Measurements from ENCODE around the gene SMC3. TPM values are rescaled to one million over a fixed set of nuclear protein-coding genes. Genes with fewer than 3 reads are reported as not detected.

Gene SMC3
- polyA plus RNA-seq, 5 donors: 55.6 to 98.5 (median 83.7) TPM

DNA sequence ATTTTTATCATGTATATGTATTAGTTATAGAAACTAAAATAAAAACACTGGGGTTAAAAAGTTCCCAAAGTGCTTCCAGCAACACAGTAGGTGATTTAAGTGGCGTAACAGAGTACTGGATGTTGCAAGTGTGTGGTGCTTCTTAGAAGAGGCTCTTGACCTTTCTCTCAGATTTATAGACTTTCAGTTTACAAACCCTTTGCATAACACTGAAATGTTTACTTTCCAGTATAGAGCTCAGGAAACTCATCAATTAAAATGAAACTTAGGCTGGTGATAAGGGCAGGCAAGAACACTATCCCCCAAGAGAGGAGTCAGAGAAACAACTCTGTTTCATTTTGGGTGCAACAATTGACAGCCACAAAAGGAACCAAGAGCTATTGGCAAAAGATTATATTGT lies 27.5 kb upstream of the SMC3 start:
- no peak for DNase-seq

DNA sequence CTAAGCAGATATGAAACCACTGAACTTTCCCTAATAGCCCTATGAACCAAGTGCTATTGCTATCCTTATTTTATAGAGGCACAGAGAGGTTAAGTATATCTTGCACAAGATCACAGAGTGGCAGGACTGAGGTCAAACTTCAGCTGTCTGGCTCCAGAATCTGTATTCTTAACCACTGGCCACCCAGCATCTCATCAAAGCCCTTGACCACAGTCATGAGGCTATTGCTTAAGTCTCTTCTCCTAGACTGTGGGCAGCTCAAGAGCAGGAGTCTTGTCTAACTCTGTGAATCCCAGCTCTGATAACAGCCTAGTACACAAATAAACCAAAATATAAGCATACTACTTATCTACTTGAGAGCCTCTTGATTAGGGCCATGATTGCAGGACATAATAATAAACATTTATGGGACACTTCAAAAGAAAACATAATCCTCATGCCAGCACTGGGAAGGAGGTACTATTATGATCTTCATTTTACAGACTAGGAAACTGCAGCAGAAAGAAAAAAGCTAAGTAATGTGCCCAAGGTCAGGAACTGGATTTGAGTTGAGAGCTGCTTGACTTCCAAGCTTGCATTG lies 22.4 kb upstream of the SMC3 start:
- DNase-seq: no peak

DNA sequence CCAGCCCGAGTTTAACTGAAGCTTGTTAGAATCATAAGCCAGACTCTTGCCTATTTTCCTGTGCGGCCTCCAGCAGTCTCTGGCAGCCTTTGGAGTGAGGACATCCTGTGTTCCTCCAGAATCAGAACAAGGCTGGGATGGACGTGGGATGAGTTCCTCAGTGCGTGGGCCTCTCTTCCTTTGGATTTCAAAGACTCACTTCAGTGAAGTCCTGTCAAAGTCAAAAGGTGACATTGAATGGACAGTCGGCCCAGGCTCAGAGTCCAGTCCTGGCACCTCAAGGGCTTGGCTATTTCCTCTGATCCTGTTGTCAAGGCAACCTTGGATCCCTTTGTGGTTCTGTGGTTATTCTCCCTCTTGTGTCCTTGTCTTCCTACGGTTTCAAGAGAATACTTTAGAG lies 21.4 kb upstream of the SMC3 start:
- no peak for DNase-seq

DNA sequence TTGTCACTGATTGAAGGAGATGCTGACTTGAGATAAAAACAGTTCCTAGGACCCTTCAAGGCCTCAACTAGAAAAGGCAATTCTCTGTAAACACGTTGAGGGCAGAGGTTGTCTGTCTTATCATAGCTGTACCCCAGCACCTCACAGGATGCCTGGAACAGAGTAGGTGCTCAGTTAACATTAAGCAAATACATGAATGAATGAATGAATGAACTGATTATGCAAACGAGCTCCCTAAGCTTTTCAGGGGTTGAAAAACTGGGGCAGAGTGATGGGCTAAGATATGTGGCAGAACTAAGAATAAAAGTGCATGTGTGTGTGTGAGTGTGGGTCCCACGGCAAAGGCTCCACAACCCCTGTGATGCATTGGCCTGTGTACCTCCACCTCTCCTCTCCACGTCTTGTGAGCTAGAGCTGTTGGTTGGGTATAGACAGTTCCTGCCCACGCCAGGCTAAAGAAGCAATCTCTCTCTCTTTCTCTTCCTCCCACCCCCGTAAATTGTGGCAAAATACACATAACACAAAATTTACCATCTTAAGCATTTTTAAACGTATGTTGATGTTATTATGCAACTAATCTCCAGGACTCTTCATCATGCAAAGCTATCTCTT lies 20.9 kb upstream of the SMC3 start:
- DNase-seq: no peak

DNA sequence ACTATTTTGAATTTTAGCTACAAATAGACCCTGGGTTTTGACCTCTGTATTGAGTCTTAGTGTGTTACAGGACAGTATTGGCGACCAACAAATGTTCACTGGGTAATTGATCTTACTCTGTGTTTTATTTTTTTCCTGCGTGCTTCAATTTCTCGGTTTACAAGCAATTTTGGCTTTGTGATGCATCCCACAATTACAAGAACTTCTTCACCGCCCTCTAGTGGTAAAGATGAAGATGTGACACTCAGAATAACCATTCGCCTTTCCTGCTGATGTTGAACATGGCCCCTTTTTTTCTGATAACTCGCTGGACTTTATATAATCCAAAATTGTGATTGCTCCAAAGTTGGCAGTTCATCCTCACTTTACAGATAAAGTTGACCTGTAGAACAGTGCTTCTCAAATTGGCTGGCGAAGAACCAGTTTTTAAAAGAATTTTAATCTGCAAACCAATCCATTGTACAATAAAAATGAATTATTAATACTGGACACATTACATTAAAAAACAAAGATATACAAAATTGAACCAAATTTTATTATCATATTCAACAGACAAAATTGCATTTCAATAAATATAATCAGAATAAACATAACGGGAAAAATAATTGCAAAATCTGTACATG lies 20.2 kb upstream of the SMC3 start:
- DNase-seq: peak in 1 of 2 donors; percentile 44

DNA sequence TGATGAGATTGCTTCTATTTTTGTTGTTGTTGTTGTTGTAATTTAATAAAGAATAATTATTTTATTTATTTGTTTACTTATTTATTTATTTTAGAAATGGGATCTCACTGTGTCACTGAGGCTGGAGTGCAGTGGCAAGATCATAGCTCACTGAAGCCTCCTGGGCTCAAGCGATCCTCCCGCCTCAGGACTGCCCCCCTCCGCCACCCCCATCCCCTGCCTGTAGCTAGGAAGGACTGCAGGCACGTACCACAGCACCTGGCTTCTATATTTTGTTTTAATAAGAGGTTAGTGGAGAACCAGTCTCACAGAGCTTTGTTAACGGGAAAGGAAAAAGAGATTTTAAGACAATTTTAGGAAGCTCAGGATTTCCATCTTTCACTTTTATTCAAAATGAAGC lies 19.5 kb upstream of the SMC3 start:
- DNase-seq: no peak

DNA sequence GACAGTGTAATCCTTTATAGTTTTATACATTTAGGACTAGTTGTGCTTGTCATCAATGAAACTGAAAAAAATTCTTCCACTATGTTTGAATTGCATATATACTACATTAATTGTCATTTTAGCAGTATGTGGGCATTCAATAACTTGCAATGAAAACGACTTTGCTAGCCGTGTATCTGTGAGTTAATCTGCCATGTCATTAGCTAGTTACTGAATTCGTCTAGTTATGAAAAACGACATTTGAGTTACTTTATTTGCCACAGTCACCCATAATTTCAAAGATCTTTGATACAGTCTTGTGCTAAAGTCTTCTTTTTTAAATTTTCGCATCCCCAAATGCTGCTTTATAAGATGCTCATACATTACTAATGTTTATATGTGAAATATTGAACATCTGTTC lies 18.3 kb upstream of the SMC3 start:
- no peak for DNase-seq

DNA sequence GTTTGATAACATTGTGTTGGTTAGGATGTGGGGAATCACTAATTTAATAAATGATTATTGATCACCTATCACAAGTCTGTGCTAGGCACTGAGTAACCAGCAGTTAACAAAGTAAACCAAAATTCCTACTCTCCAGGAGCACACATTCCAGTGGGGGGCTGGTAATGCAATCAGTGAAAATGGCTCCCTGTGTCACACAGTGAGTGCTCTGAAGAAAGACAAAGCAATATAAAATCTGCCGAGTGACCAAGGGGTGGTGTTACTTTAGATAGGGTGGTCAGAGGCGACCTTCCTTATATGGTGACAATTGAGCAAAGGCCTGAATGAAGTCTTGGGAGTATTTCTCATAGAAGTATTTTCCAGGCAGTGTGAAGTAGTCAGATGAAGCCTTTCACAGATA lies 13.6 kb upstream of the SMC3 start:
- DNase-seq: no peak

DNA sequence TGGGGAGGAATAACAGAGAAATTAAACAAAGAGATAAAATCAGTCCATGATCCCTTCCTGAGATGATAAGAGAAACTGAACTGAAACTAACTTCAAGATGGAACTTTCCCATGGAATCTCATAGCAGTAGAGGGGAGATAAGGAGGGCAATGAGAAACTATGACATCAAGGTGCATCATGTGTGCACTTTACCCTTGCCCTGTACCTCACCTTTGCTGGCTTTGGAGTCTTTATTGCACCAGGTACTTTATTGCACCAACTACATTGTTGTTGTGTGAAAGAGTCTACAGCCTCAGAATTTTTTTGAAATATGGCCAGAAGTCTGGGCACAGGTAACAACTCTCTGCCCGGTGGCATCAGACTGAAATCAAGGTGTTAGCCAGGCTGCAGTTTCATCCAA lies 11.2 kb upstream of the SMC3 start:
- no peak for DNase-seq

DNA sequence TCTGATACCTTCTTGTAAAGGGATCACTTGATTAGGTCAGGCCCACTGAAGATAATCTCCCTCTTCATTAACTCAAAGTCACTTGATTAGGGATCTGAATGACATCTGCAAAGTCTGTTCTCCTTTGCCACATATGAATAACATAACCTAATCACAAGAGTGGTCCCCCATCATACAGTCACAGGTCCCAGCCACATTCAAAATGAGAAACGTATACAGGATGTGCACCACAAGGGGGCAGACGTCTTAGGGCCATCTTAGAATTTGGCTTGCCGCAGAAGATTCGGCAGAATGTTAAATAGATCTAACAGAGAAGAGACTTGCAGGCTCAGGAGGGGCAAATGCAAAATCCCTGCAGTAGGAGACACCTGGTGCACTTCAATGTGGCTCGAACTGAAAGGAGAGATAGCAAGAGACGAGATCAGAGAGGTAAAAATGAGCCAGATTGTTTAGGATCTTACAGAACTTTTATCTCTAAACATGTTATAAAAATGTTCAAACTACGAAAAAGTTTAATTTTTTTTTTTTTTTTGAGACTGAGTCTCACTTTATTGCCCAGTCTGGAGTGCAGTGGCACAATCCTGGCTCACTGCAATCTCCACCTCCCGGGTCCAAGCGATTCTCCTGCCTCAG lies 10.4 kb upstream of the SMC3 start:
- peak; percentile 23 to 30 for DNase-seq

DNA sequence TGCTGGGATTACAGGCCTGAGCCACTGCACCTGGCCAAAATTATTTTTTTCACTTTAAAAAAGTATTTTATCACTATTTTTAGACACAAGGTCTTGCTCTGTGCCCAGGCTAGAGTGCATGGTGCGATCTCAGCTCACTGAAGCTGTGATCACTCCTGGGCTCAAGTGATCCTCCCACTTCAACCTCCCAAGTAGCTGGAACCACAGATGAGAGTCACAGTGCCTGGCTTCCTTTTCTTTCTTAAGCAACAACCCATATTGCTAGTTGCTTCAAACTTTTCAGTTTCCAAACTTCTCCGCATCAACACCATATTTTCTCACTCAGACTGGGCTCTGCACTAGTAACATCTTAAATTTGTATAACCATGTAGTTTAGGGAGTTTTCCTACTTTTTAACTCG lies 9.5 kb upstream of the SMC3 start:
- DNase-seq: no peak

DNA sequence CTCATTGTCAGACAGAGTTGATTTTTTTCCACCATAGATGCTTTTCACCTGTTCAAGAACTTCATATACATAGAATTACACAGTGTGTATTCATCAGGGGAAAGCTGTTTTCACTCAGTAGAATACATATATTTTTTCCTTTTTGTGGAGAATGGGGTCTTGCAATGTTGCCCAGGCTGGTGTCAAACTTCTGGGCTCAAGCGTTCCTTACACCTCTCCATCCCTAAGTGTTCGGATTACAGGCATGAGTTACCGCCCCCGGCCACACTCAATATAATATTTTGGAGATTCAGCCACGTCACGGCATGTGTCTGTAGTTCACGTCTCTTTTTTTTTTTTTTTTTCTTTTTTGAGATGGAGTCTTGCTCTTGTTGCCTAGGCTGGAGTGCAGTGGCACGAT lies 7.5 kb upstream of the SMC3 start:
- DNase-seq: no peak

DNA sequence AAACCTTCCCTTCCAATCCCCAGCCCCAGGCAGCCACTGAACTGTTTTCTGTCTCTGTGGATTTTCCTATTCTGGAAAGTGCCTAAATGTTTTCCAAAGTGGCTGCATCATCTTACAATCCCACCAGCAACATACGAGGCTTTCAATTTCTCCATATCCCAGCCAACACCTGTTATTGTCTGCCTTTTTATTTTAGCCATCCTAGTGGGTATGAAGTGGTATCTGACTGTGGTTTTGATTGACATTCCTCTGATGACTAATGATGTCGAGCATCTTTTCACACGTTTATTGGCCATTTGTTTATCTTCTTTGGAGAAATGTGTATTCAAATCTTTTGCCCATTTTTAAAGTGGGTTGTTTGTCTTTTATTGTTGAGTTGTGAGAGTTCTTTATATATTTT lies 6.2 kb upstream of the SMC3 start:
- DNase-seq: no peak

DNA sequence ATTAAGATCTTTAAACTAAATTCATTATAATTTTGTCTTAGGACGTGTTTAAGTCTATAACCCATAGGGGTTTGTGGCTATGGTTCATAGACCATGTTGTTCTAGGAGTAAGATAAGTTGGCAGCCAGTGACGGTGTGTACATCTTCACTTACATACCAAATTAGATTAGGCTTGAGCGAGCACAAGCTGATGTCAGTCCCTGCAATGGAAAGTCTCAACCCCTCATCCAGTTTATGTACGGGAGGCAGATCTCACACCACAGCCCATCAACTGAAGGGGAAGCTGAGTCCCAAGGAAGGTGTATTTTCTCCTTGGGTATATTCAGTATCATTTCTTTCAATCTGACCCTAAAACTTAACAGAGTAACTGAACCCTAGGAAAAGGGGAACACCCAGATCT lies 5.1 kb upstream of the SMC3 start:
- peak in 1 of 2 donors; percentile 36 for DNase-seq

DNA sequence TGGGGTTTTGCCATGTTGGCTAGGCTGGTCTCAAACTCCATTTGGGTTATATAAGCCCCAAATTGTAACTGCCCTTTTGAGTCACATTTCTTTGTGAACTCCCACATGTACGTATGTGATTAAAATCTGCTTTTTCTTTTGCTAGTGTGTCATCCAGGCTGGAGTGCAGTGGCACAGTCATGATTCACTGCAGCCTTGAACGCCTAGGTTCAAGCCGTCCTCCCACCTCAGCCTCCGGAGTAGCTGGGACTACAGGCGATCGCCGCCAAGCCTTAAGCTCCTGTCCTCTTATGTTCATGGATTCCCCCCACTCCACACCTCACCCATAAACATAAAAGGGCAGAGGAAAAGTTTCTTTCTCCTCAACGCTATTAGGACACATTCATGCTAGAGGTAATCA lies 4.4 kb upstream of the SMC3 start:
- DNase-seq: no peak

DNA sequence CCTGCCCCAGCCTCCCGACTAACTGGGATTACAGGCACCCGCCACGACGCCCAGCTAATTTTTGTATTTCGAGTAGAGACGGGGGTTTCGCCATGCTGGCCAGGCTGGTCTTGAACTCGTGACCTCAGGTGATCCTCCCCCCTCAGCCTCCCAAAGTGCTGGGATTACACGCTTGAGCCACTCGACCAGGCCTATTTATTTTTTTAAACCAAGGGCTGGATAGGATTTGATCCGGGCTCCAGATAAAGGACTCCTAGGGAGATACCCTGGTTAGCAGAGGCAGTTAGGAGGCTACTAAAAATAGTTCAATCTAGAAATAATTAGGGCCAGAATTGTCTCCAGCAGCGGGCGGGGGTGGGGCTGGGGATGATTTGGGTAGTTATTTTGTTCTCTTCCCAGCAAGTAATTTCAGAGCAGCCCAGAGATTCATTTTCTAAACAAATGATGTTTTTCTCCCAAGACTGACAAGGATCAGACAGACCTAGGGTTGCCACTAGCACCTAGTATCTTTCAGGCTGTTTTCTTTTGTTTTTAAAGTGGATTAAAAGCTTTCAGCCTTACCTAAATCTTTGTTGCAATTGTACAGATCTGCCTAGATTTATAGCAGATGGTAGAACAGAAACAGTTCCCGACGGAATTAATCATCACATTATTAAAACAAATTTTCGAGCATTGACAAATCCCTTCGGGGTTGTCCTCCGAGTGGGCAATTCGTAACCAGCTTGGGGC lies 859 bp upstream of the SMC3 start:
- no peak for DNase-seq

DNA sequence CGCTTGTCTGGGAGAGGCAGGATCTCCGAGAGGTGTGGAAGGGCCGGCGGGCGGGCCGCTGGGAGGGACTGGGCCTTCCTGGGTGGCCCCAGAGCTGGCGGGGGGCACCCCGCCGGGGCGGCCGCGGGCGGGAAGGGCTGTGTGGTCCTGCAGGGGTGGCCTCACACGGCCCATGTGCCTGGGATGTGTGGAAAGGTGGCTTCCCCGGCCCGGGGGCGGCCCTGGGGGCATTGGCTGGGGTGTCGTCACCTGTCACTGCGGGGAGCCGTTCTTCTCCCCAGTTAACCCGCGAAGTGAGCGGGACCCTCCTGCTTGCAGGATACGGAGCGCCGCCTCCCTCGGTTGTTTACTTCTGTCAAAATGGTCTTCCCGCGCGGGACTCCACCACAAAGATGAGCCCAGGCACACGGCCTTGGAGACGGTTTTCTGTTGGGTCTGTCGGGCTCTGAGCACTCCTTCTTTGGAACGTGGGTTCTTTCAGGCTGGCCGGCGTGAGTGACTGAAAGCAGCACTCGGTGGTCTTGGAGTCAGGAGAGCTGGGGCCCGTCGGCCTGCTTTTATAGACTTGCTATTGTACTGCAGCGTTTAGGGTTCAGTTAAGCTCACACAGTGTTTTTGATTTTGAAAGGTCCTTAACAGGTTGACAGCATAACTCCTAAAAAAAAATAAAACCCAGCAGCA lies 700 bp downstream of the SMC3 start:
- peak; percentile 32 to 37 for DNase-seq

DNA sequence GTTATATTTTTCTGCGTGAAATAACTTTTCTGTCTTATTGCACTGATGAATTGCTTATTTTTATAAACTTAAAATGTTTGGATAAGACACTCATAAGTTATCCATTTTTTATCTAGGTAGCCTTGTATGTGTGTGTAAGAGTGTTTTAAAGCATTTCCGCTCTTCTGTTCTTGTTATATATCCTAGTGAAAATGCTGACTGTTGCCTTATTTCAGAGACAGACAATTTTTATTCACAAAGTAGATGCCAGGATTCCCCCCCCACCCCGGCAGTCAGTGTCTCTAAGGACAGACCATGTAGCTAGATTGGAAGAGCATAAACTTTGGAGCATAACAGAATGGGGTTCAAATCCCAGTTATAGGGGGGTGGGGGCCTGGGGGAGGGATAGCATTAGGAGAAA lies 1.6 kb downstream of the SMC3 start:
- no peak for DNase-seq

DNA sequence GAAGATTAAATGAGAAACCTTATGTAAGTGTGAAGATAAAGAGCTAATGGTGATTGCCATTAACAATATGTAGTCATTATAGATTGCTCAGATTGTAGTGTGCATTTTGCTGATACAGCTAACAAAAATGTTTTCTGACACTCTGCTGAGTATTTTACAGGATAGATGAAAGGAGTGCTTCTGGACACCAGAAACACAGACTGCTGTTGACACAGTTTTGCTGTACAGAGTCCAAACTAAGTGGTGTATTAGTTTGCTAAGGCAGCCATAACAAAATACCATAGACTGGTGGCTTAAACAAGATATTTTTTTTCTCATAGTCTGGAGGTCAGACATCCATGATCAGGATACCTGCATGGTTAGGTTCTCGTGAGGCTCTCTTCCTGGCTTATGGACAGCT lies 2.2 kb downstream of the SMC3 start:
- DNase-seq: no peak

DNA sequence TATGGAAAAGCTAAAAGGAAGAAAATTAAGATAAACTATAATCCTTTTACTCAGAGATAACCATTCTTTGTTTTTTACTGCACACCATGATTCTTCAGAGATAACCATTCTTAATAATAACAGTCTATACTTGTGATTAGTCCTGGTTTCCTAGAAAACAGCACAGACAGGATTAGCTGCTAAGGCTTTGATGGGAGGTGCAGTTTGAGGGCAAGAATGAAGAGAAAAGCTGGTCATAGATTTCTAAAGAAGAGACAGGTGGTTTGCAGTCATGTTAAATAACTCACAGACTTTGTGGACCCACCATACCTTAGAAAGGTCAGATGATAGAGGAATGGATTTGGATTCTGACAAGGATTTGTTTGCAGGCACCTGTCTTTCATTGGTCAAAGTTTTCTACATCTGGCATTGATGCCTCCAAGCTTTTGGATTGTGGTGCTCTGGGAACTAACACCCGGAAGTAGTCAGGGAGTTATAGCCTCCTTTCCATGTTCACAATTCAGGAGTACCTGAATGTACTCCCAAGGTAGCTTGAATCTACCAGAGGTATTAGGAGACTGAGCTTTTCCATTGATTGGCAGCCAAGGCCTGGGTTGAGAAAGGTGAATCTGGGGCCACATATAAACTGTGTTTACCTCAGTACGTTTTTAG lies 3.7 kb downstream of the SMC3 start:
- DNase-seq: no peak

DNA sequence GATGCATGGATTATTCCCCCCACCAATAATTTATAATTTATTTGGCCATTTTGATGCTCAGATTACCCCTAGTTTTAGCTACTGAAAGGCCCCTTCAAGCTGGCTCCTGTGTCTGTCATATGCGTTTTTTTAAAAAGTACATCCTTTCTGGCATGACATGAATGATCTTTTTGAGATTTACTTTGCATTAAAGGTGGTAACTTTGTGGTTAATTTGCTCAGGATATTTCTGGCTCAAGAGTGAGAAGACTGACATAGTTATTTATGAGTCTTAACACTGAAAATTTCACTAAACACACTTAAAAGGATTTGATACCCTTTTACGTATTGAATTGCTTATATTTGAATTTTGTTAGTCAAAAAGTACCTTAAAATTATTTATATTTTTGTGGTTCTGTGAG lies 5.4 kb downstream of the SMC3 start:
- no peak for DNase-seq

DNA sequence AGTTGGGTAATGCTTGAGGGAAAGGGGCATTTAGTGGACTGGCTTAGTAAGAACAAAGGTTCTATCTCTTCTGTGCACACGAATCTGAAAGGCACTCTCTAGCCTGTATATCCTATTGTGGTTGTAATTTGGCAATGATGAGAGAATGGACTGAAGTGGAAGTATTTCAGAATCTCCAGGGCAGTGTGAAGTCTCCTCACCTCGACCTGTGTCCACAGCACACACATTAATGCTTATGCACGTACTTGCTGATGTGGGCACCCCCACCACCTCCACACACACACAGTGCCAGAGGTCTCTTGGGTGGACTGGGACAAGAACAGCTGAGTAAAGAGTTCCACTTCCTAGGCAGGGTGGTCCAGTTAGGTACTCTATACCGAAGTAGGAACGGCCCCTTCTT lies 6.9 kb downstream of the SMC3 start:
- no peak for DNase-seq
